ENCODE data around the gene GDF3.
"Not testable (repeated sequence)": the region's sequence is repeated elsewhere in the genome, so short reads cannot be mapped to it uniquely, and the experiment has no call there.

GDF3 gene

DNA sequence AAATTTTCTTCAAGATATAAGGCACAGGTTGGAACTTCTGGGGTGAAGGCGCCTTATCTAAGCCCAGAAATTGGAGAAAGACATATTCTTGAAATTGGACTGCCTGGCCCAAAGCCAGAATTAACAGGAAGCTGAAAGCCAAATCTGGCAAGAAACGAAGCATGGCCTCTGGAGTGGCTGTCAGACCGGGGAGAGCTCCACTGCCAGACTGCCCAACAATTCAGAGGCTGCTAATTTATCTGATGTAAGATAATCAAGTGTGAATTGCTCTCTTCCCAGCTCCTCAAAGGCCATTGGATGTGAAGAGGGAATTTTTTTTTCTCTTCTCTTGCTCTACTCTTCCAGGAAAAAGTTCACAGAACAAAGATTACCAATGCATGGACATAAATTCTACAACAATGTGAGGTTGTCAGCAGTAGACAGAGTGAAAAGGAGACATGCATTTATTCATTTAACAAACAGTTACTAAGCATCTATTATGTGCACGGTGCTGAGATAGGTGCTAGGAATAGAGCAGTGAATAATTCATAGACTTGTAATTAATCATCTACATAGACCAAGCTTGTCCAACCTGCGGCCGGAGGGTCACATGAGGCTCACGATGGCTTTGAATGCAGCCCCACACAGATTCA lies at the start of gene GDF3:
Gene GDF3 (minus strand): TSS at position 210 of the 632 bp plus-strand sequence. CDS start 47 bp downstream, at position 163.
- DNase-seq (ENCODE audit: low read depth): no peak

DNA sequence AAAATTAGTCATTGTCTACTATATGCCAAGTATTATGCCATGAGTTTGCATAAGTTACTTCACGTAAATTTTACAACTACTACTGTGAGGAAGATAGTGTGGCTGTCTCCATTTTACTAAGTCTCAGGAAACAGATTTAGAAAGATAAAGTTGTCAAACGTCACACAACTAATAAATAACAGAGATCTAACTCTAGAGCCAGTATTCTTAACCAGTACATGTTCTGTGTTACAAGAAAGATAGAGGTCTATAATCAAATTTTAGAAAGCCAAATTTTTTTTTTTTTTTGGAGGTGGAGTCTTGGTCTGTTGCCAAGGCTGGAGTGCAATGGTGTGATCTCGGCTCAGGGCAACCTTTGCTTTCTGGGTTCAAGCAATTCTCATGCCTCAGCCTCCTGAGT lies 37.4 kb upstream of the GDF3 start:
- DNase-seq (ENCODE audit: low read depth): no peak

DNA sequence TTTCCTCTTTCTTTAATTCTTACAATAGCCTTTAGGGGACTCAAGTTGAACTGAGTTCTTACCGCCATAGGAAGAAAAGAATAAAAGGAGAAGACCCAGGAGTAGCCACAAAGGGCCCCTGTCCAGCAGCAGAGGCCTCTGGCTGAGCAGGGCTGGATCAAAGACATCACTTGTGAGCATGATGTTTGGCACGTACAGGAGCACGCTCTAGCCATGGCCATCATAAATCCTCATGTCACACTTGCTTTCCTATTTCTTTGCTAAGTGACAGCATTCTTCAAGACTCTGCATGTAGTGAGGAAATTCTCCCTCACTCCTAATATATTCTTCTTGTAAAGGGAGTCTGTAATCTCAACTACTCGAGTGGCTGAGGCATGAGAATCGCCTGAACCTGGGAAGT lies 35.9 kb upstream of the GDF3 start:
- DNase-seq (ENCODE audit: low read depth): no peak

DNA sequence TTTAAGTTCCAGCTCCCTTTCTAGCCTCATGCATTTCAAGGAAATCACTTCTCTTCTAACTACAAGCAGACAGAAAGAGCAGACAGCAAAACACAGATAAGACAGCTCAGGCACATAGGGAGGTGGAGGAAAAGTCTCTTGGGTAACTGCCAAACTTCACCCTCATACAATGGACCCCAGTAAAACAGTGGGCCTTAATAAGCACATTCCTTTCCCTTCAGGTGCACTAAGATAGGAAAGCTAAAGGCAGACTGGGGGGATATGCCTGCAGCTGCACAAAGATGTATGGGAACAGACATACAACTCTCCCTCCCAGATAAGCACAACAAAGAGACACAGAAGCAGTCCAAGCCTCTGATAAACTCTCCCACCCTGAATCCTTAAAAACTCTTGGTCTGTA lies 35.4 kb upstream of the GDF3 start:
- DNase-seq (ENCODE audit: low read depth): not testable (repeated sequence)

DNA sequence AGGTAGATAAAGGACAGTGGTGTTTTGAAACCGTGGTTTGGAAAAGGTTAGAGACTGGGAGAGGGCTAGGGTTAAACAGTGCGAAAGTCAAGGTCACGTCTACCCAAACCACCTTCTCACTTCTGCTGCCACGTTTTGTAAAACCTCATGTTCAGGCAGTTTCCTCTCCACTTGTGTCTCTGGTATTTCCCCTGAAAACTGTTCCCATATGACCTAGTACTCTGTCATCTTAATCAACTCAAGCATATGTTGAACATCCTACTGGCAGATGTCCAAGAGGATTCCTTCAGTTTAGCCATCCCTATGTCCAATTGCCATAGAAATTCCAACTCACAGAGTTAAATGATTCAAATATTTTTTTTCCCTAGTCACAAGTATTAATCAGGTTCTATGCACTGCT lies 34.2 kb upstream of the GDF3 start:
- DNase-seq (ENCODE audit: low read depth): no peak

DNA sequence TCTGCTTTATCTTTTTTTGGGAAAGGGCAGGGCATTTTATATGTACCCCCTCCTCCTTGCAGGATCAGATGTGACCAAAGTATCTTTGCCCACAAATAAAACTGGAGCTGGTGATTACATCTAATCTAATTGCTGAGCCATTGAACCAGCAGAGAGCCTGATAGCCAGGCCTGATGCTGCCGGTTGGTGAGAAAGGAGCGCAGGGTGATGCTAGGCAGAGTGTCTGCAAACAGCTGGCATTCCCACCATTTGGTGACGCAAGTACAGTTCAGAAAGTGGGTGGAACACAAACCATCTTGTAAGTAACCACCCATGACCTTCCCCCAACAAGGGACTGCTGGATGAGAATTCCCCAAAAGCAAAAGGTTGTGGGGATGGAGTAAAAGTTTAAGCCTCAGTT lies 28.4 kb upstream of the GDF3 start:
- no peak for DNase-seq (ENCODE audit: low read depth)

DNA sequence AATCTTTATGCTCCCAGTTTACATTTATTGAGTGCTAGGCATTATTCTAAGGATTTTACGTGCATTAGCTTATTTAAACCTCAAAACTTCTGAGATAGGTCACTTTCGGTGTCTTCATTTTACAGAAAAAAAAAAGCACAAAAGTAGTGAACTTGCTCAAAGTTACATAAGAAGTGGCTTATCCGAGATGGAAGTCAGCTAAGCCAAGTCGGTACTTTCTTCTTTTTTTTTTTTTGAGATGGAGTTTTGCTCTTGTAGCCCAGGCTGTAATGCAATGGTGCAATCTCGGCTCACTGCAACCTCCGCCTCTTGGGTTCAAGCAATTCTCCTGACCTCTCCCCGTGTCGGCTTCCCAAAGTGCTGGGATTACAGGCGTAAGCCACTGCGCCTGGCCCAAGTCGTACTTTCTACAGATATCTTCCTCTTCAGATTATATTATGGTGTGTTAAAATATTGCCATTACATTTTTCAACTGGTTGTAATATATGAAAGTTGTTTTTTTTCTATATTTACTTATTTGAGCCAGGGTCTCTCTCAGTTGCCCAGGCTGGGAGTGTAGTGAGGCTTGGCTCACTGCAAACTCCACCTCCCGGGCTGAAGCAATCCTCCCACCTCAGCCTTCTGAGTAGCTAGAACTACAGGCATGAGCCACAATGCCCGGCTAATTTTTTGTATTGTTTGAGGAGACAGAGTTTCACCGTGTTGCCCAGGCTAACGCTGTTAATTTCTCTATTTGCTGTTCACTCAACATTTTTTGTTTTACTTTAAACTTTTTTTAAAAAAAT lies 24.6 kb upstream of the GDF3 start:
- DNase-seq (ENCODE audit: low read depth): no peak

DNA sequence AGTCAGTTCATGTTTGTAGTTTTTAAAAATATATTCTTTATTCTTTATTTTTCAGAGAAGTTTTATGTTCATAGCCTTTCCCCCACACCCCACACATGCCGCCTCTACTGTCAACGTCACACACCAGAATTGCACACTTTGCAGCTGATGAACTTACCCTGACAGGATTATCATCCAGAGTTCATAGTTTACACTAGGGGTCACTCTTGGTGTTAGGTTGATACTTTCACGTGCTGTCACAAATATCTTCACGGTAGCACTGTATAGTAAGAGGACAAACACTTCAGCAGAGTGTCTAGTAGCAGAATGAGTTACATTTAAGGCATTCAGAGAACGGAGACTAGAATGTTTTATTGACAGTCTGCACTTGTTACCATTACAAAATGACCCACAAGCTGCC lies 20.8 kb upstream of the GDF3 start:
- DNase-seq (ENCODE audit: low read depth): no peak

DNA sequence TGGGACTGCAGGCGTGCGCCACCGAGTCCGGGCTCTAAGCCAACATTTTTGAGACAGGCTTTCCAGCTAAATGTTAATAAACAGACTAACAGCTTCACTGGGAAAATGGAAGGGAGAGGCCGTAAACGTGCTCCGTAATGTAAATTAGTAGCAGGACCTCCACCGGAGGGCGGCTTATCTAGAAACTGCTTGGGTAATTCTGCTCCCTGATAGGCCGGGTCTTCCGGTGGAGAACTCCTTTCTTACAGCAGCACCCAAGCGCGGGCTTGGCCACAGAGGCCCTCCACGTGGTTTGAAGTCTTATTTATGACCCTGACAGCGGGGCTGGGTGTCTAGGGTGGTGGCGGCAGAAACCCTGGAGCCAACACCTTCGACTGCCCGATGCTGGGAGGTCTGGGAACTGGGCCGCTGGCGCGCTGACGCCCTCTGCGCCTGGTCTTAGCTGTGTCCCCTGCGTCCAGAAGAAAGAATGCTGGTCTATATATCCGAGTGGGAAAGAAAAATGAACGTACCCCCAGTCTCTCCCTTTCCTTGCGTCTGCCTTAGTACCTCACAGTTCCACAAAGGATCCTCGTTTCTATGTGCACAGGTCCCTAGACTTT lies 17.4 kb upstream of the GDF3 start:
- no peak for DNase-seq (ENCODE audit: low read depth)

DNA sequence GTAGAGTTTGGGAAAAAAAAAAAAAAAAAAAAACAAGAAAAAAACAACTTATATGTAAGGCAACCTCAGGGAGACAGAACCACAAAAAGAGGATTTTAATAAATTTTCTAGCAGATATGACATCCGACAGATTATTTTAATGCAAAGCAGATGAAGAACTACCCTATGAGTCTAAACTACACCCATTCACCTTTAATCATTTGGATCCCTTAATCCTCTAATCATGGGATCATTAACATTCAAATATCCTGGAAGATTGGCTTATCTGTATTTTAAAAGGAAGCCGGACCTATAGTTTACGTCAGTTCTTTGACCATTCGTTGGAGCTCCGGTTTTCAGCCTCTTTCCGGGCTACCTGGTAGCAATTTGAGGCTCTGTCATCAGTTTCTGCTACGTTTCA lies 15.6 kb upstream of the GDF3 start, which contains the start of gene DPPA3:
Gene DPPA3 (plus strand): TSS at position 301 of the 400 bp plus-strand sequence. CDS start 138 bp downstream, outside the sequence.
- no peak for DNase-seq (ENCODE audit: low read depth)

DNA sequence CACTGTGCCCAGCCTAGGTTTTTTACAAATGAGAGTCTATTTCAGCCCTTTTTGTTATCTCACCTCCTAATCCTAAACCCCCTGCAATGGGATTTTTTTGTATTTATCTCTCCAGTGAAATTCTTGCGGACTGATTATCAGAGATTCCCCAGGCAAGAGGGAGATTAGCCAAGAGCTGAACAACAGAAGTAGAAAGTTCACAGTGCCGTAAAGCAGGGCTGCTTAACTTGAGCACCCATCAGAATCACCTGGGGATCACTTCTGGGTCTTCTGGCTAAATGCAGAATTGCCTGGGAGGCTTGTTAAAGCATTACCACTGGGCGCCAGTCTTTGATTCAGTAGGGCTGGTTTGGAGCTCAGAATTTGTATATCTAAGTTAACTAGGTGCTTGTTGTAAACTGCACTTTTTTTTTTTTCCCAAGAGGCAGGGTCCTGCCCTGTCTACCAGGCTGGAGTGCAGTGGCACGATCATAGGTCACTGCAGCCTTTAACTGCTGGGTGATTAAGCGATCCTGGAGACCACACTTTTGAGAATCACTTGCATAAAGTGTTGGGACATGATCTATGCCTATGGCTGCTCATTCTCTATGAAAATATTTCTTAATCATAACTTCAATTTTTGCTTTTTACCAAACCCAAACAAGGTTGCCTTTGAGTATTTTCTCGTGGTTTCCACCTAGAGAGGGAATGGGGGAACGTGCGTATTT lies 14.5 kb upstream of the GDF3 start:
- no peak for DNase-seq (ENCODE audit: low read depth)

DNA sequence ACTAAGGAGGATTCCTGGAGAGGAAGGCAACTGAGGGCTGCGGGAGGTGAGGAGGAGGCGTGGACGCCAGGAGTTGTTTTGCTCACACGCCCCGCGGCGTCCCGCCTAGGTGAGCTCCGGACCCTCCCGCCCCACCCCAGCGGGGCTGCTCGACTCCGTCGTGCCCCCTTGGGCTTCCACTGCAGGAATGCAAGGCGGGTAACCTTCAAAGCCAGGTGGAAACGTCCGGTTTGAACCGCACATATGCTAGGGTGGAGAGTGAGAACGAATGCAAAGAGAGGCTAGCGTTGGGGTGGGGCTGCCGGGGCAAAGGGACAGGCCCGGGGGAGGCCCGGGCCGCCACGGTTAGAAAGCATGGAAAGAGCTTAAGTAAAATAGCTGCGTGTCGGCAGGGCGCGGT lies 10.3 kb upstream of the GDF3 start:
- no peak for DNase-seq (ENCODE audit: low read depth)

DNA sequence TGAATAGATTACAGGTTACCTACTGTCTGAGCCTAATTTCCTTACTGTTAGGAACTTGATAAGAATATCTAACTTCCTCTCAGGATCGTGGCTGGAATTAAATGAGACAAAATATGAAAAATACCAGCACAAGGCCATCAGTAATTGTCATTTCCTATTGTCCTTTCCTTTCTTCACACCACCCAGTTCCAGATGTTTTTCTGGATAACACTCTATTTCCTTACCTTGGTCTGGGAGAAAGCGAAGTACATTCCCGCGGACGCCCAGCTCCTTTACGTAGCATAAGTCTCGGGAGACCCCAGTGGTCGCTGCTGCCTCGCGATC lies 376 bp downstream of the GDF3 start:
- no peak for DNase-seq (ENCODE audit: low read depth)

DNA sequence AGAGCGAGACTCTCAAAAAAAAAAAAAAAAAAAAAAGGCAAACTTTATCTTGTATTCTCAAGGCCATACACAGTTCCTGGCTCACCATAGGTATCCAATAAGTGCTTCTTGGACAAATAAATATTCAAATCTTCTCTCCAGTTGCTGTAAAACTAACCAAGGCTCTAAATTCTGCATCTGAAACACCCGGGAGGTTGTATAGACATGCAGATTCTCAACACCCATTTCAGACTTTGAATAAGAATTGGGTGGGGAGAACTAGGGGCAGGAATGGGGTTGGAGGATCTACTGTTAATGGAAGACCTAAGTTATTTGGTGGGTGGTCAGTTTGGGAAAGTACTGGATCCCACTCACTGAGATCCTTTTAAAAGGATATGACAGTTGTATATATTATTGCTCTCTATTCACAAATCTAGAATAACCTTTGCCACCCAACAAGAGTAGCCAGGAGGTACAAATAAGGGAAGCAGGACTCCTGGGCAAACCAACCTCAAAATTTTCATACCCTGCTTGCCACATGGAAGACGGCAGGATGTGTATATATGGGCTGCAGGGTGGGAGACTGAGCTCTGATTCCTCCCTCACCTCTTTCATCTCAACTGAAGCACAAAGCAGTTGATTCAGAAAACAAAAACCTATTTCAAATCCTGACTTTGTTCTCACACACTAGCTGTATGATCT lies 879 bp downstream of the GDF3 start:
- no peak for DNase-seq (ENCODE audit: low read depth)

DNA sequence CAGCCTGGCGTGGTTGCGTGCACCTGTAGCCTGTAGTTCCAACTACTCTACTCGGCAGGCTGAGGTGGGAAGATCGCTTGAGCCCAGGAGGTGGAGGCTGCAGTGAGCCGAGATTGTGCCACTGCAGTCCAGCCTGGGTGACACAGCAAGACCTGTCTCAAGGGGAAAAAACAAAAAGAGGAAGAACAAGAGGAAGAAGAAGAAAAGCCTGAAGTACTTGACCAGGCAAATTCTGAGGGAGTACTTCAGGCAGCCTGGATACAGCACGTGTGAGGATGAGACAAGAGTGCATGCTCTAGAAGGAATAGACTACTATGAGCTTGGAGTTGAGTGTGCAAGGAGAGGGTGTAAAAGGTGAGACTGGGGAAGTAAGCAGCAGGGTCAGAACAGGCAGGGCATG lies 1.8 kb downstream of the GDF3 start:
- DNase-seq (ENCODE audit: low read depth): no peak

DNA sequence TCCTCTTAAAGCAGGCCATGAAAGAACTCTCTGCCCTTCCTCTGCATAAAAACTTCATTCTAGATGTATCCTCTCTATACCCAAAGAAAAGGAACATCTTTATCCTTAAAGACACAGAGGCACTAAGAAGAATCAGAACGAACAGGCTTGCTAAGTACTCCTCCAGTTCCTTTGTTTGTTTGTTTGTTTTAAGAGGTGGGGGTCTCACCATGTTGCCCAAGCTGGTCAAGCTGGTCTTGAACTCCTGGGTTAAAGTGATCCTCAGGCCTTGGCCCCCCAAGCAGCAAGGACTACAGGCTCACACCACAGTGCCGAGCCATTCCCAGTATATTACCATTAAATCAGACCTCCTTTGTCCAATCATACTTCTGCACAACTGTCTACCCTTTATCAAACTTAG lies 14.0 kb downstream of the GDF3 start:
- no peak for DNase-seq (ENCODE audit: low read depth)

DNA sequence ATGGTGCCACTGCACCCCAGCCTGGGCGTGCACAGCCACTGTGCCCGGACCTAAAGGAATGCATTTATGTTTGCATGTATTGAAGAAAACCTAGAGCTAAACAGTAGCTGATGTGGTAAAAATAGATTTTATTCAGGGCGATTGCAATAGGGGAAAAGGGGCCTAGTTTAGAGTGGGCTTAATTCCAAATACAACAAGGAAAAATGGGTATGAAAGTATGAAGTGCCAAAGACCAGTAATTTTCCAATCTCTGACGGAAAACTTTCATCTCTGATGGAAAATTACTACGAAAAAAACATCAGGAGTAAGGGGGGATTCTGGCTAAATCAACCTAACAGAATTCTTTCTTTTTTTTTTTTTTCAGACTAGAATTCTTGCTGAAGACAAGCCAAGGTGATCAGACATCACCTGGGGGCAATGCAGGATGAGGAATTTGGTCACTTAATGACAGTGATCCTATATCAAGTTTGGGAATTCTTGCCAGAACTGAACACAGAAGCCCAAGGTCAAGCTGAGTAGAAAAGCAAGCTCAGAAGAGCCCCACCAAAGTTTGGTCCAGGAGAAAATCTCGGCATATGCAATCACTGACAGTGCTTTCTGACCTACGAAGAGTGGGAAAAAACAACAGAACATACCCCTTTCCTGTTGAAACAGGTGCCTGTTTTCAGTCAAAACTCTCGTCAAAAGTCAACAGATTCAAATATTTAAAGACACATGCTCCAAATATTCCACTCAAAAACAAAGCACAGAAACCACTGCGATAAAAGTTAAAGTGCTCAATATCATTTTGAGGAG lies 16.1 kb downstream of the GDF3 start:
- DNase-seq (ENCODE audit: low read depth): no peak

DNA sequence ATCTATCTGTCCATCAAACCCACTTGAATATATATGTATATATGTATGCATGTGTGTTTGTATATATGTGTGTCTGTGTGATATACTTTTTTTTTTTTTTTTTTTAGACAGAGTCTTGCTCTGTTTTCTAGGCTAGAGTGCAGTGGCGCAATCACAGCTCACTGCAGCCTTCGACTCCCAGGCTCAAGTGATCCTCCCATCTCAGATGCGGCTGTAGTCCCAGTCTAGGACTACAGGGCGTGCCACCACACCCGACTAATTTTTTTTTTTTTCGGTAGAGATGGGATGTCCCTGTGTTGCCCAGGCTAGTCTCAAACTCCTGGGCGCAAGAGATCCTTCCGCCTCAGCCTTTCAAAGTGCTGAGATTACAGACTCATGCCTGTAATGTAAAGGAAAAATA lies 16.8 kb downstream of the GDF3 start:
- DNase-seq (ENCODE audit: low read depth): no peak

DNA sequence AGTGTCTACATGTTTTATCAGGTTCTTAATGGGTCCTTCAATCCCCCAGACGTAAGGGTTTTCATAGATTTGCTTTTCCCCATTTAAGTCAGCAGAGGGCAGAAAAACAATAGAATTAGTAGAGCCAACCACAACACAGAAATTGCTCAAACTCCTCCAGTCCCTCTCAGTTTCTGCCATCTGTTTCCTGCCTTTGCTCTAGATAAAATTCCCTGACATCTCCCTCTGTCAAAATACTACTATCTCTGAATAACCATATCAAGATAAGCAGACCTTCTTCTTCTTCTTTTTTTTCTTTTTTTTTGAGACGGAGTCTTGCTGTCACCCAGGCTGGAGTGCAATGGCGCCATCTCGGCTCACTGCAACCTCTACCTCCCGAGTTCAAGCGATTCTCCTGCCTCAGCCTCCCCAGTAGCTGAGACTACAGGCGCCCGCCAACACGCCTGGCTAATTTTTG lies 18.1 kb downstream of the GDF3 start:
- not testable (repeated sequence) for DNase-seq (ENCODE audit: low read depth)

DNA sequence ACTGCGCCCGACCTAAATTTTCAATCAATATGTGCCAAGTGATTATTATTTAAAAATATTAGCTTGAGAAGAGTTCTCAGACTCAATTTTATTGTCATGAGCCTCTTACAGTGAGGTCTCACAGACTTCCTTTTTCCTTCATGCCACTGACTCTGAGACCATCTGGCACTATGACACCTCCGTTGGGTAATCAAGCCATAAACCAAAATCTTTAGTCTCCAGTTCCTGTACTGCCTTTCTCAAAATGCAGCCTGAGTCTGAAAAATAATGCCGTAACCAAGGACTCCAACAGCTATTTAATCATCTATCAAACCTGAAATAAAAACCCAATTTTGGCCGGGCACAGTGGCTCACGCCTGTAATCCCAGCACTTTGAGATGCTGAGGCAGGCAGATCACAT lies 20.1 kb downstream of the GDF3 start:
- DNase-seq (ENCODE audit: low read depth): not testable (repeated sequence)

DNA sequence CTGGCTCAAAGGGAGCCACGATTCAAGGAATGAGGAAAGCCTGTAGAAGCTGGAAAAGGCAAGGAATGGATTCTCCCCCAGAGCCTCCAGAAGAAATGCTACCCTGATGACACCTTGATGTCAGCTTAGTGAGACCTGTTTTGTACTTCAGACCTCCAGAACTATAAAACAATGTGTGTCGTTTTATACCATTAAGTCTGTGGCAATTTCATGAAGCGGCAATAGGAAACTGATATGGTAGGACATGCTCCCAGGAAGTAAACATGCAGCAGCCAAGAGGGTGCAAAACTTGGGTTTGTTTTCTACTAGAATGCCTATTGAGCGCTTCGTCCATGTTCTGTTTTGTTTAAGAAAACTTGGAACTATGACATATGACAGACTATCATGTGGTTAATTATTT lies 27.4 kb downstream of the GDF3 start:
- no peak for DNase-seq (ENCODE audit: low read depth)
